Neural crest cell (in vitro differentiated cells): Measurements from ENCODE around the gene ECI1. TPM values are rescaled to one million over a fixed set of nuclear protein-coding genes. Genes with fewer than 3 reads are reported as not detected.

Experiments used
- DNase-seq: peaks from one replicate; pipeline ENCODE4 v3.0.0; 2021; ENCODE audit warnings: low read depth, mixed read lengths, low spot score
- H3K27ac Mint-ChIP-seq: one replicate; pipeline ENCODE4 v1.8.0; 2021; ENCODE audit warnings: mild to moderate bottlenecking, mixed read lengths; ENCODE audit not compliant: unreplicated experiment
- H3K27me3 Mint-ChIP-seq: 2 replicates; pipeline ENCODE4 v1.8.0; 2021; ENCODE audit warnings: low read depth, mild to moderate bottlenecking, mixed read lengths
- H3K36me3 Mint-ChIP-seq: 2 replicates; pipeline ENCODE4 v1.8.0; 2021; ENCODE audit warnings: low read depth, mild to moderate bottlenecking, mixed read lengths
- H3K4me1 Mint-ChIP-seq: 2 replicates; pipeline ENCODE4 v1.8.0; 2021; ENCODE audit warnings: mixed read lengths
- H3K4me3 Mint-ChIP-seq: one replicate; pipeline ENCODE4 v1.8.0; 2021; ENCODE audit warnings: mild to moderate bottlenecking, mixed read lengths
- H3K9me3 Mint-ChIP-seq: 2 replicates; pipeline ENCODE4 v1.8.0; 2021; ENCODE audit warnings: mixed read lengths
- total RNA-seq: library from RNA; stranded (reverse); gene quantifications from 2 replicates; pipeline ENCODE4 v1.2.1, GENCODE V29; 2021
- TF ChIP-seq, protein P1 (sequence below): fragments of 200-600 bp; sonication (generic); conservative IDR thresholded peaks from 2 replicates; pipeline ENCODE4 v1.5.0; 2021; ENCODE audit warnings: antibody characterized with exemption, mild to moderate bottlenecking

ECI1 gene
- total RNA-seq, 1 donor from 2014 or later, result 79.2 TPM

DNA sequence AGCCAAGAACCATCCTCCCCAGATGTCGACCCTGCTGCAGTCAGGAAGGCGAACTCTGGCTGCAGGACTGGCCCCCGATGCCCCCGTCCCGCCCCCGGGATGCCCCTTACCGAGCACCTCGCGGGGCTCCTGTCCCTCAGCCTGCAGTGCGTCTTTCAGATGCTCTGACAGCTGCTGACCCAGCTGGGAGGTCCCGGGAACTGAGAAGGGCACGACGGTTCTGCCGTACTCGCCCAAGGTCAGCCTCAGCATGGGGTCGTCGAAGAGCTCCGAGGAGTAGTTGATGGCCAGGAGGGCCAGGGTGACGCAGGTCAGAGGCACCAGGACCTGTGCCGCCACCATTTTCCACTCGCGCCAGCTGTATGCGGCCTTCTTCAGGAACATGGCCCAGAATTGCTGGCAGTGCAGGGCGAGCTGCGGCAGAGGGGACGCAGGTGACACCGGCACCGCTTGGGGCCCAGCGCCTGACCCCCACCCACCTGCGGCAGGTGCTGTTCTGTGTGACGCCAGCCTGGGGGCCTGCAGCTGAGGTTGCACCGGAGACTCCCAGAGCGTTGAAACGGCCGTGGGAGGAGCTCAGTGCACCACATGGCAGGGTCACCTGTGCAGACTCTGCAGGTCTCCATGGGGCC lies 36.6 kb upstream of the ECI1 start:
- H3K9me3 Mint-ChIP-seq, result no peaks in the 10 kb centered on the region
- no peak for DNase-seq
- TF ChIP-seq, protein P1, sequence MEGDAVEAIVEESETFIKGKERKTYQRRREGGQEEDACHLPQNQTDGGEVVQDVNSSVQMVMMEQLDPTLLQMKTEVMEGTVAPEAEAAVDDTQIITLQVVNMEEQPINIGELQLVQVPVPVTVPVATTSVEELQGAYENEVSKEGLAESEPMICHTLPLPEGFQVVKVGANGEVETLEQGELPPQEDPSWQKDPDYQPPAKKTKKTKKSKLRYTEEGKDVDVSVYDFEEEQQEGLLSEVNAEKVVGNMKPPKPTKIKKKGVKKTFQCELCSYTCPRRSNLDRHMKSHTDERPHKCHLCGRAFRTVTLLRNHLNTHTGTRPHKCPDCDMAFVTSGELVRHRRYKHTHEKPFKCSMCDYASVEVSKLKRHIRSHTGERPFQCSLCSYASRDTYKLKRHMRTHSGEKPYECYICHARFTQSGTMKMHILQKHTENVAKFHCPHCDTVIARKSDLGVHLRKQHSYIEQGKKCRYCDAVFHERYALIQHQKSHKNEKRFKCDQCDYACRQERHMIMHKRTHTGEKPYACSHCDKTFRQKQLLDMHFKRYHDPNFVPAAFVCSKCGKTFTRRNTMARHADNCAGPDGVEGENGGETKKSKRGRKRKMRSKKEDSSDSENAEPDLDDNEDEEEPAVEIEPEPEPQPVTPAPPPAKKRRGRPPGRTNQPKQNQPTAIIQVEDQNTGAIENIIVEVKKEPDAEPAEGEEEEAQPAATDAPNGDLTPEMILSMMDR, result no peak
- no peaks in the 10 kb centered on the region for H3K27me3 Mint-ChIP-seq
- H3K36me3 Mint-ChIP-seq, result no peaks in the 10 kb centered on the region
- H3K27ac Mint-ChIP-seq, result no peak overlapping the region
- no peaks in the 10 kb centered on the region for H3K4me1 Mint-ChIP-seq
- H3K4me3 Mint-ChIP-seq, result no peak overlapping the region

DNA sequence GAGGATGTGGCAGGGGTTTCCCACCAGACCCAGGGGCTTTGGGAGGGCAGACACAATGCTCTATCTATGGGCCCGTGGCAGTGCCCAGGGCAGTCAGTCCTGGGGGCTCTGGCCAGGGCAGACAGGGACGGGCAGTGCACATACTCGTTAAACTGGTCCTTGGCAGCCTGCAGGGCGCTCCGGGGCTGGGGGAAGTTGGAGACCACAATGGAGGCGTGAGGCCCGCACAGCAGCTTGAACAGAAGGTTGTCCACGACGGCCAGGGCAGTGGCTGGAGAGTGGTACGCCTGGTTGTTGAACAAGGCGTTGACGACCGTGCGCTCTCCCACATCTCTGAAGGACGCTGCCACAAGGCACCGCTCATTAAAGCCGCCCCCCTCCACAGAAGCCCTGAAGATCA lies 35.2 kb upstream of the ECI1 start:
- DNase-seq, result no peak
- TF ChIP-seq, protein P1, result no peak
- Mint-ChIP-seq H3K9me3 (no peaks in the 10 kb centered on the region), H3K27me3 (no peaks in the 10 kb centered on the region), H3K4me3 (no peak overlapping the region), H3K4me1 (no peaks in the 10 kb centered on the region), H3K36me3 (no peaks in the 10 kb centered on the region), H3K27ac (no peak overlapping the region)

DNA sequence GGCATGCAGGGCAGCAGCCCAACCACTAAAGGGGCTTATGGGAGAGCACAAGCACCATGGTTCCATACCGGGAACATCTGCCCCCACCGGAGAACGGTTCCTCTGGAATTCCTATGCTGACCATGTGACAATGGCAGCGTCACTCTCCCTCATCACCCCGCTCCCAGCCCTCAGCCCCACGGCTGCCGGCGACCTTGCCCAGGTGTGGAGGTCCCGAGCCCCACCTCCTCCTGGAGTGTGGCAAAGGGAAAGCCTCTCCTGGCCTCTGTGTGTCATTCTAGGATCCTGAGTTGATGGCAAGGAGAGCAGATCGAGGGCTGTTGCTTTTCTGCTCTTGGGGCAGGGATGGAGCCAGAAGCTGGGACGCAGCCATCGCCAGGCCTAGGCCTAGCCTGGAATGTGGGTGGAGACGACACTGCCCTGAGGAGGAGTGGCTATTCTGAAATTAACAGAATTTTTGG lies 34.4 kb upstream of the ECI1 start:
- TF ChIP-seq, protein P1, result no peak
- DNase-seq, result no peak
- H3K27me3 Mint-ChIP-seq, result no peaks in the 10 kb centered on the region

DNA sequence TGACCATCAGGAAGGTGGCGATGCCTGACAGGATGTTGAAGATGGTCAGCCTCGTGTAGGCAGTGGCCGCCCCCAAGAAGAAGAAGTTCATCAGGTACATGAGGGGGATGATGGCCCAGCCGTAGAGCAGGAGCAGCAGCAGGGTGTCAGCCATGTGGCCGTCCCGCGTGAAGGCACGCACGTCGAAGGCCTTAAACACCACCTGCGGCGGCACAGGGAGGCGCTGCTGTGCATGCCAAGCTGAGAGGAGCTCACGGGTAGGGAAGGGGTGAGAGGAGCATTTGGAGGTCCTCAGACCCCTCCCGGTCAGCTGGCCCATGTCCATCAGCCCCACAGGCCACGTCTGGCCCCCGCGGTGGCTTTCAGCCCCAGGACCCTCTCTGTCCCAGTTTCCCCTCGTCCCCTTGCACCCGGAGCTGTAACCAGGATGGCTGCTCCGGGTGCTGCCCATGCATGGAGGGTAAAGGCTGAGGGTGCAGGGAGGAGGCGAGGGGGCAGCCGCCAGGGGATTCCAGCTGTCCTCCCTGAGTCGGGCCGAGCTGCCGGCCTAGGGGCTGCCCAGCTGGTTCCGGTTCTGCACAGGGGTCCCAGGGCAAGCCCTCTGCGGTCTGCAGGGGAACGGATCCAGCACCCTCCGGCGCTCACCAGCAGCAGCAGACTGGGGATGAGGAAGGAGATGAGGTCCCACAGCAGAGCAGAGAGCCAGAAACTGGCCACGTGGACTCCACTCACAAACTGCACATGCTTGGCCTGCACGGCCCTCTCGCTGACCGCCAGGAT lies 33.6 kb upstream of the ECI1 start:
- TF ChIP-seq, protein P1, result no peak
- Mint-ChIP-seq H3K27me3 (no peaks in the 10 kb centered on the region), H3K36me3 (no peaks in the 10 kb centered on the region), H3K9me3 (no peaks in the 10 kb centered on the region), H3K4me3 (no peak overlapping the region), H3K27ac (no peak overlapping the region), H3K4me1 (no peaks in the 10 kb centered on the region)
- no peak for DNase-seq

More for the DNA sequence above, 34.4 kb upstream of the ECI1 start:
- H3K36me3 Mint-ChIP-seq, result no peaks in the 10 kb centered on the region
- no peak overlapping the region for H3K27ac Mint-ChIP-seq
- H3K4me3 Mint-ChIP-seq, result no peak overlapping the region
- no peaks in the 10 kb centered on the region for H3K4me1 Mint-ChIP-seq
- no peaks in the 10 kb centered on the region for H3K9me3 Mint-ChIP-seq

DNA sequence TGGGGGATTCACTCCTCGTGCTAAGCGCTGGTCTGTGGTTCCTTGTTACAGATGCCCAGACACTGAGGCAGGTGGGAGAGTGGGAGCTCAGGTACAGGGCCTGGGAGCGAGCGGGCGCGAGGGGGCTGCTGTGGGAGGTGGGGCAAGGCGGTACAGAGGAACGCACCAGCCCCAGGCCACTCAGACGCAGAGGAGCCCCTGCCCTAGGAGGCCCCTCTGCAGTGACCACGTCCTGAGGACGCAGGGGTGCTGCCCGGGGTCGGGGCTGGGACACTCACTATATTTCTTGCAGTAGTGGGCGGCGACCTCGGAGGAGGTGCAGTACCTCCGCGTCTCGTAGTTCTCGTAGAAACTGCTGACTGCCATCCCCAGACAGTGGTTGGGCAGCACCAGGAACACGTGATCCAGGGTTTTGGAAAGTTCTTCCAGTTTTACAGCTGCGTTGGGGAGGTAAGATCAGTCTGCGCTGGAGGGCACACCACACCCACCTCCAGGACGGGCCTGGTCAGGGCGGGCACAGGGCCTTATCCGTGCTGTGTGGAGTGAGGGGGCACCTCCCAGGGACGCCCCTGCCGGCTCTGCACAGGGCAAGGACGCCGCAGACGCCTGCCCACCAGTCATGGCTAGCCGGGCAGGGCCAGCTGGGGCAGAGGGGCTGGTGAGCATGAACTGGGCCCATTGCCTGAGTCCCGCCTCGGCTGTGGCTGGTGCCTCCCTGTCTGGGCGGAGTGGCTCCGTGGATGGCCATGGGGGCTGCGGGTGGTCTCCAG lies 32.8 kb upstream of the ECI1 start:
- DNase-seq, result no peak
- Mint-ChIP-seq H3K4me1 (no peaks in the 10 kb centered on the region), H3K4me3 (no peak overlapping the region), H3K27me3 (no peaks in the 10 kb centered on the region), H3K9me3 (no peaks in the 10 kb centered on the region), H3K36me3 (no peaks in the 10 kb centered on the region), H3K27ac (peak overlapping the region; percentile 68)
- TF ChIP-seq, protein P1, result no peak
